Neuronal stem cell (in vitro differentiated cells): ENCODE data around the gene DIP2B.

ENCODE experiments used
- DNase-seq: peaks from one replicate; pipeline ENCODE4 v3.0.0-alpha.2; 2013; ENCODE audit warnings: low spot score
- H2AFZ ChIP-seq: one replicate; pipeline ENCODE4 v1.6.1; 2013; ENCODE audit warnings: mild to moderate bottlenecking, low read length, inconsistent platforms
- H2AK5ac ChIP-seq: 2 replicates; pipeline ENCODE4 v1.6.1; 2013; ENCODE audit warnings: low read depth, mild to moderate bottlenecking, inconsistent platforms, low read length, moderate library complexity, mixed read lengths
- H2BK120ac ChIP-seq: 2 replicates; pipeline ENCODE4 v1.6.1; 2013; ENCODE audit warnings: low read depth, mild to moderate bottlenecking, inconsistent platforms, low read length, moderate library complexity, mixed read lengths
- H2BK12ac ChIP-seq: one replicate; pipeline ENCODE4 v1.6.1; 2013; ENCODE audit warnings: low read length, inconsistent platforms
- H2BK15ac ChIP-seq: 2 replicates; pipeline ENCODE4 v1.6.1; 2013; ENCODE audit warnings: mild to moderate bottlenecking, low read length, inconsistent platforms, mixed read lengths
- H2BK5ac ChIP-seq: one replicate; pipeline ENCODE4 v1.6.1; 2013; ENCODE audit warnings: inconsistent platforms, mild to moderate bottlenecking, low read length, moderate library complexity
- H3K14ac ChIP-seq: one replicate; pipeline ENCODE4 v1.6.1; 2013; ENCODE audit warnings: low read length, inconsistent platforms
- H3K18ac ChIP-seq: 2 replicates; pipeline ENCODE4 v1.6.1; 2013; ENCODE audit warnings: low read length, inconsistent platforms
- H3K23ac ChIP-seq: 2 replicates; pipeline ENCODE4 v1.6.1; 2013; ENCODE audit warnings: low read depth, mild to moderate bottlenecking, mixed read lengths, low read length, inconsistent platforms; ENCODE audit not compliant: poor library complexity
- H3K27ac ChIP-seq: replicated peaks from 3 replicates; pipeline ENCODE4 v1.5.1; 2013; ENCODE audit warnings: low read length, inconsistent platforms
- H3K27me3 ChIP-seq, 3 experiments: 2 replicates each; pipeline ENCODE4 v1.6.1; 2013; ENCODE audit warnings: low read length in 3 of 3, mild to moderate bottlenecking in 2 of 3, inconsistent platforms in 1 of 3, low read depth in 1 of 3, mixed read lengths in 1 of 3, moderate library complexity in 1 of 3; ENCODE audit not compliant: control insufficient read depth in 3 of 3, insufficient read depth in 3 of 3
- H3K36me3 ChIP-seq, 2 donors: replicated peaks in 1 of 2; 2 replicates each; pipeline ENCODE4 v1.6.1; 2013; ENCODE audit warnings: low read length in 2 of 2; ENCODE audit not compliant: control insufficient read depth in 2 of 2, insufficient read depth in 2 of 2
- H3K4ac ChIP-seq: 2 replicates; pipeline ENCODE4 v1.6.1; 2013; ENCODE audit warnings: inconsistent platforms, mild to moderate bottlenecking, low read length, moderate library complexity
- H3K4me1 ChIP-seq, 2 donors: 1 replicate in 1 of 2; 2 replicates in 1 of 2; pipeline ENCODE4 v1.6.1; 2013; ENCODE audit warnings: low read length in 2 of 2, low read depth in 1 of 2; ENCODE audit not compliant: control insufficient read depth in 2 of 2, insufficient read depth in 1 of 2
- H3K4me2 ChIP-seq: one replicate; pipeline ENCODE4 v1.6.1; 2013; ENCODE audit warnings: mild to moderate bottlenecking, low read length, inconsistent platforms; ENCODE audit not compliant: insufficient read depth, poor library complexity, severe bottlenecking
- H3K4me3 ChIP-seq, 2 donors: 2 replicates each; pipeline ENCODE4 v1.5.1; 2013; ENCODE audit warnings: low read length in 2 of 2, mild to moderate bottlenecking in 2 of 2, inconsistent platforms in 1 of 2, moderate library complexity in 1 of 2
- H3K79me1 ChIP-seq: one replicate; pipeline ENCODE4 v1.6.1; 2013; ENCODE audit warnings: low read depth, mild to moderate bottlenecking, inconsistent platforms, low read length, moderate library complexity
- H3K9ac ChIP-seq: one replicate; pipeline ENCODE4 v1.6.1; 2013; ENCODE audit warnings: mild to moderate bottlenecking, low read depth, low read length, inconsistent platforms; ENCODE audit not compliant: poor library complexity
- H3K9me3 ChIP-seq, 2 donors: replicated peaks in 1 of 2; 2 replicates each; pipeline versions ENCODE3 to v1.6.1; 2013; ENCODE audit warnings: low read length in 2 of 2, mild to moderate bottlenecking in 2 of 2, inconsistent platforms in 1 of 2, low read depth in 1 of 2, mixed read lengths in 1 of 2, moderate library complexity in 1 of 2; ENCODE audit not compliant: control insufficient read depth in 2 of 2, insufficient read depth in 1 of 2
- H4K8ac ChIP-seq: one replicate; pipeline ENCODE4 v1.6.1; 2013; ENCODE audit warnings: low read depth, mild to moderate bottlenecking, inconsistent platforms, low read length, moderate library complexity
- H4K91ac ChIP-seq: one replicate; pipeline ENCODE4 v1.6.1; 2013; ENCODE audit warnings: low read length, low read depth, mild to moderate bottlenecking, inconsistent platforms; ENCODE audit not compliant: poor library complexity
- WGBS, 2 donors: extraction: QIAGEN DNeasy Blood & Tissue Kit; methylation state at CpG; one replicate each; pipeline ENCODE4 v1.1.7; 2013; ENCODE audit warnings: missing lambda C conversion rate in 2 of 2, mixed read lengths in 1 of 2; ENCODE audit not compliant: insufficient read length in 2 of 2, insufficient replicate concordance in 1 of 2; ENCODE audit errors: extremely low coverage in 2 of 2; 5-methylcytosine and 5-hydroxymethylcytosine counted together

DIP2B gene

GRCh38 chr12:50625029-50625925, 120.5 kb downstream of the DIP2B start:
- Histone ChIP-seq H3K27me3 (no peaks in the 10 kb centered on the region), H2BK5ac (no peak overlapping the region), H3K79me1 (no peaks in the 10 kb centered on the region), H2BK15ac (no peak overlapping the region), H3K4me3 (no peak overlapping the region), H3K9ac (no peak overlapping the region), H3K23ac (no peak overlapping the region), H3K4me2 (no peak overlapping the region), H3K36me3 (peaks cover 3 to 24% of the 10 kb centered on the region in 2 donors), H3K9me3 (no peaks in the 10 kb centered on the region), H4K8ac (no peak overlapping the region), H2BK120ac (no peak overlapping the region), H3K27ac (no peak overlapping the region), H4K91ac (no peak overlapping the region), H2BK12ac (no peak overlapping the region), H2AFZ (no peak overlapping the region), H3K4ac (no peak overlapping the region), H3K18ac (no peak overlapping the region), H3K14ac (no peak overlapping the region), H2AK5ac (no peak overlapping the region), H3K4me1 (peaks cover 17 to 32% of the 10 kb centered on the region in 2 donors)
- 100% methylated on average over 2 of the region's 4 CpGs; no CpG with 5 or more reads in 1 of the 2 donors for WGBS, 2 donors
- DNase-seq = no peak

GRCh38 chr12:50626026-50626425, 121.2 kb downstream of the DIP2B start:
- H3K36me3 ChIP-seq = peaks cover 3 to 29% of the 10 kb centered on the region in 2 donors
- H3K4me3 ChIP-seq = no peak overlapping the region
- H3K79me1 ChIP-seq = no peaks in the 10 kb centered on the region
- no peak overlapping the region for H2AK5ac ChIP-seq
- no peak overlapping the region for H3K23ac ChIP-seq
- DNase-seq = no peak
- H3K14ac ChIP-seq = no peak overlapping the region
- H3K9ac ChIP-seq = no peak overlapping the region
- H2AFZ ChIP-seq = no peak overlapping the region
- no peak overlapping the region for H4K91ac ChIP-seq
- no peak overlapping the region for H3K27ac ChIP-seq
- no peak overlapping the region for H3K4ac ChIP-seq
- H2BK5ac ChIP-seq = no peak overlapping the region
- H2BK15ac ChIP-seq = no peak overlapping the region
- no peak overlapping the region for H3K4me2 ChIP-seq
- no peaks in the 10 kb centered on the region for H3K27me3 ChIP-seq
- no CpG with 5 or more reads among the region's 5 CpGs for WGBS, 2 donors
- H2BK12ac ChIP-seq = no peak overlapping the region
- peaks cover 13 to 25% of the 10 kb centered on the region in 2 donors for H3K4me1 ChIP-seq
- no peak overlapping the region for H4K8ac ChIP-seq
- H2BK120ac ChIP-seq = no peak overlapping the region
- H3K18ac ChIP-seq = no peak overlapping the region
- no peaks in the 10 kb centered on the region for H3K9me3 ChIP-seq

GRCh38 chr12:50627491-50627890, 122.7 kb downstream of the DIP2B start:
- no peak overlapping the region for H2BK5ac ChIP-seq
- no peak overlapping the region for H2AK5ac ChIP-seq
- H2AFZ ChIP-seq = no peak overlapping the region
- peaks cover 4 to 14% of the 10 kb centered on the region in 2 donors for H3K4me1 ChIP-seq
- H2BK120ac ChIP-seq = no peak overlapping the region
- H3K4me2 ChIP-seq = no peak overlapping the region
- no peak overlapping the region for H3K9ac ChIP-seq
- no peak overlapping the region for H3K23ac ChIP-seq
- WGBS, 2 donors = no CpG with 5 or more reads among the region's 2 CpGs
- no peaks in the 10 kb centered on the region for H3K79me1 ChIP-seq
- H4K8ac ChIP-seq = no peak overlapping the region
- no peak overlapping the region for H4K91ac ChIP-seq
- no peak overlapping the region for H2BK12ac ChIP-seq
- H3K27me3 ChIP-seq = no peaks in the 10 kb centered on the region
- H2BK15ac ChIP-seq = no peak overlapping the region
- H3K4ac ChIP-seq = no peak overlapping the region
- H3K9me3 ChIP-seq = no peaks in the 10 kb centered on the region
- H3K36me3 ChIP-seq = peaks cover 3 to 38% of the 10 kb centered on the region in 2 donors
- H3K14ac ChIP-seq = no peak overlapping the region
- H3K27ac ChIP-seq = no peak overlapping the region
- DNase-seq = no peak
- H3K18ac ChIP-seq = no peak overlapping the region
- no peak overlapping the region for H3K4me3 ChIP-seq

- no peak overlapping the region for H3K4me3 ChIP-seq
- no peak overlapping the region for H3K23ac ChIP-seq
- H3K36me3 ChIP-seq = peaks cover 3 to 38% of the 10 kb centered on the region in 2 donors
- WGBS, 2 donors = no CpG with 5 or more reads among the region's 6 CpGs
- no peaks in the 10 kb centered on the region for H3K79me1 ChIP-seq
- no peak overlapping the region for H2AK5ac ChIP-seq
- H3K9me3 ChIP-seq = no peaks in the 10 kb centered on the region
- H3K4me2 ChIP-seq = no peak overlapping the region
- H3K4ac ChIP-seq = no peak overlapping the region
- no peak overlapping the region for H4K8ac ChIP-seq
- peaks cover 4 to 14% of the 10 kb centered on the region in 2 donors for H3K4me1 ChIP-seq
- H2AFZ ChIP-seq = no peak overlapping the region
- H2BK120ac ChIP-seq = no peak overlapping the region
- H2BK5ac ChIP-seq = no peak overlapping the region
- no peak overlapping the region for H2BK15ac ChIP-seq
- H3K27ac ChIP-seq = no peak overlapping the region
- H2BK12ac ChIP-seq = no peak overlapping the region
- no peak overlapping the region for H3K9ac ChIP-seq
- H3K18ac ChIP-seq = no peak overlapping the region
- H3K27me3 ChIP-seq = no peaks in the 10 kb centered on the region
- H3K14ac ChIP-seq = no peak overlapping the region
- no peak for DNase-seq
- H4K91ac ChIP-seq = no peak overlapping the region
Measured at GRCh38 chr12:50628394-50628793, 123.6 kb downstream of the DIP2B start.
